C4-2B (cell line): ENCODE results near the gene MECP2.
"Not testable (repeated sequence)": the region's sequence is repeated elsewhere in the genome, so short reads cannot be mapped to it uniquely, and the experiment has no call there.

Source experiments
- H3K27ac ChIP-seq: fragments of 450-650 bp; 2 replicates; pipeline ENCODE4 v1.5.1; 2017
- ZFX ChIP-seq: fragments of 450-650 bp; IDR thresholded peaks from 2 replicates; pipeline ENCODE4 v1.6.1; 2017
- TF ChIP-seq, protein P1 (sequence below): fragments of 450-650 bp; conservative IDR thresholded peaks from 2 replicates; pipeline ENCODE4 v1.5.1; 2017; ENCODE audit warnings: mild to moderate bottlenecking

Gene MECP2

DNA sequence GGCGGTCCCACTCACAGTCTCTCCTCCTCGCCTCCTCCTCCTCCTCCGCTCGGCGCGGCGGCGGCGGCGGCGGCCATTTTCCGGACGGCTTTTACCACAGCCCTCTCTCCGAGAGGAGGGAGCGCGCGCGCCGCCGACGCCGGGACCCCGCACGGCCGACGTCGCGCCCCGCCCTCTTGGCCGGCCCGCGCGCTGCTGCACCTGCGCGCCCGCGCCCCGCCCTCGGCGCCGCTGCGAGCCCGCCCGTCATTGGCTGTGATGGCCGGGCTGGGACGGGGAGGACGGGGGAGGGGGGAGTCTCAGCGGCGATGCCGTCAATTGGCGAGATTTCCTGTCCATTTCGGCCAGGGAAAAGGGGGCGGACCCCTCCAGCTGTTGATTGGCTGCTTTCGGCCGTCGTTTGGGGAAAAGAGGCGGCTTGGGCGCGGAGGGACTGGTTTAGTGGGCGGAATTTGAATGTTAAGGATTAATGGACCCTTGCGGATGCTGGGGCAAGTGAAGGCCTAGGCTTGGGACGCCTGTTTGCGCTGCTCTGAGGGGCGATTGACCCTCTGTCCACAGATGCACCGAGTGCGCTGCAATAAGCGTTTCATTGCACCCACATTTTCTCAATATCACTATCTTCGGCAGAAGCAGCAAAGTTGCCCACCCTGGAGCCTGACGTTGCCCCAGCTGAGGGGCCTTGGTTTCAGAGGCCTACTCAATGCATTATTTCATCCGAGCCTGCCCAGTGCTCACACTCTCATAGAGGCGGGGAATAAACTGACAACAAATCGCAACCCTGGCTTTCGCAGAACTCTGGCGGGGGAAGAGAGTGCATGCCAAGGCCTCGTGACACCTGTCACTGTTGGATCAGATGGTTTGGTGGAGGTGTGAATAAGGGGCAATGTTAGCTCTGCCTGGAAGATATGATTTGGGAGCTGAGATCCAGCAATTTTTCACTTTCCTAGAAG, at the start of gene MECP2:
TSS of gene MECP2 (minus strand) at position 129 of the 953 bp plus-strand sequence.
- TF ChIP-seq, protein P1, sequence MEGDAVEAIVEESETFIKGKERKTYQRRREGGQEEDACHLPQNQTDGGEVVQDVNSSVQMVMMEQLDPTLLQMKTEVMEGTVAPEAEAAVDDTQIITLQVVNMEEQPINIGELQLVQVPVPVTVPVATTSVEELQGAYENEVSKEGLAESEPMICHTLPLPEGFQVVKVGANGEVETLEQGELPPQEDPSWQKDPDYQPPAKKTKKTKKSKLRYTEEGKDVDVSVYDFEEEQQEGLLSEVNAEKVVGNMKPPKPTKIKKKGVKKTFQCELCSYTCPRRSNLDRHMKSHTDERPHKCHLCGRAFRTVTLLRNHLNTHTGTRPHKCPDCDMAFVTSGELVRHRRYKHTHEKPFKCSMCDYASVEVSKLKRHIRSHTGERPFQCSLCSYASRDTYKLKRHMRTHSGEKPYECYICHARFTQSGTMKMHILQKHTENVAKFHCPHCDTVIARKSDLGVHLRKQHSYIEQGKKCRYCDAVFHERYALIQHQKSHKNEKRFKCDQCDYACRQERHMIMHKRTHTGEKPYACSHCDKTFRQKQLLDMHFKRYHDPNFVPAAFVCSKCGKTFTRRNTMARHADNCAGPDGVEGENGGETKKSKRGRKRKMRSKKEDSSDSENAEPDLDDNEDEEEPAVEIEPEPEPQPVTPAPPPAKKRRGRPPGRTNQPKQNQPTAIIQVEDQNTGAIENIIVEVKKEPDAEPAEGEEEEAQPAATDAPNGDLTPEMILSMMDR: no peak
- no peak for TF ChIP-seq ZFX
- H3K27ac ChIP-seq: peak within 1 kb of the TSS; percentile 87

GRCh38 chrX:154144010-154144409, 46.5 kb upstream of the MECP2 start, which contains the start of gene OPN1LW:
Gene OPN1LW (plus strand): TSS chrX:154144243. CDS start chrX:154144284, 41 bp downstream.
- not testable (repeated sequence) for H3K27ac ChIP-seq

DNA sequence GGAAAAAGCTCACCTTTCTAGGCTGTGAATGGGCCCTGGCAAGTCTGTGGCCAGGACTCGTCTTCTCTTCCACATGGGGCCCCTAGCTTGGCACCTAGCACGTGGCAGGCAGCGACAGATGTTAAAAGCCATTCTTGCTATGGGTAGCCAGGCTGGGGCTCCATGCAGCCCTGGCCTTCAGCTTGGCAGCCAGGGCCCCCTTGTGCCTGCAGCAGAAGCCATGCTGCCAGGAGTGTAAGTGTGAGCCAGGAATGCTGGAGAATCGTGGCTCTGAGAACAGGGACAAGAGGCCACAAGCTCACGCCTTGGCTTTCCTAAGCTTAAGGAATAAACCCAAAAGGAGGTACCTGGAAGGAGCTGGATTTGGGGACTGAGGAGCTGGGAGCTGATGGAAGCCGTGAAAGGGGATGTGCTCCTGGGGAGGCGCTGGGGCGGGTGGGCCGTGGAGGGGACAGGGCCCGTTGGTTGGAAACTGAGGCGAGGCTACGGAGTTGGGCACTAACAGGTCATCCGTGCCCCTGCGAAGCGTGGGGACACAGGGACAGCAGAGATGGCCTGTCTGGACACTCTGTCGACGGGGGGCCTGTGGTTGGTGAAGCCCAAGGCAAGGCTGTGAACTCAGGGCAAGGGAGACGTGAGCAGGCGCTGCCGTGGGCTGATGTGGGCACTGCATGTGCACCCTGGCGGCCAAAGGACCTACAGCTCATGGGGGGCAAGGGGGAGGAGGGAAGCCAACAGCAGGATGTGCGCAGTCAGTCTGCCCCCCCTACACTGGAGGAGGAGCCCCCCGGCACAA, 45.6 kb upstream of the MECP2 start:
- H3K27ac ChIP-seq: no peak overlapping the region
- TF ChIP-seq, protein P1: no peak
- TF ChIP-seq ZFX: no peak

DNA sequence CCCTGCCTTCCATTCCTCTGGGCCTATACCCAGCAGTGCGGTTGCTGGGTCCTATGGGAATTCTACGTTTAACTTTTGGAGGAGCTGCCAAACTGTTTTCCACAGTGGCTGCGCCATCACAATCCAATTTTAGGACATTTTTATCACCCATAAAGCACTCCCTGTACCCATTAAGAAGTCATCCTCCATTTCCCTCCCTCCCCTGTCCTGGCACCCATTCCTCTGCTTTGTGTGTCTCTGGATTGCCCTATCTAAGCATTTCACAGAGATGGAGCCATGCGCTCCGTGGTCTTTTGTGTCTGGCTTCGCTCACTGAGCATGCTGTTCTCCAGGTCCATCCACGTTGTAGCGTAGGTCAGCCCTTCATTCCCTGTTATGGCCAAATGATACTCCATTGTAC, 44.9 kb upstream of the MECP2 start:
- no peak overlapping the region for H3K27ac ChIP-seq
- TF ChIP-seq ZFX: no peak
- TF ChIP-seq, protein P1: no peak

GRCh38 chrX:154140742-154141141, 43.2 kb upstream of the MECP2 start:
- TF ChIP-seq ZFX: no peak
- TF ChIP-seq, protein P1: no peak
- H3K27ac ChIP-seq: no peak overlapping the region

GRCh38 chrX:154140206-154140605, 42.7 kb upstream of the MECP2 start:
- no peak overlapping the region for H3K27ac ChIP-seq
- TF ChIP-seq, protein P1: no peak
- TF ChIP-seq ZFX: no peak

DNA sequence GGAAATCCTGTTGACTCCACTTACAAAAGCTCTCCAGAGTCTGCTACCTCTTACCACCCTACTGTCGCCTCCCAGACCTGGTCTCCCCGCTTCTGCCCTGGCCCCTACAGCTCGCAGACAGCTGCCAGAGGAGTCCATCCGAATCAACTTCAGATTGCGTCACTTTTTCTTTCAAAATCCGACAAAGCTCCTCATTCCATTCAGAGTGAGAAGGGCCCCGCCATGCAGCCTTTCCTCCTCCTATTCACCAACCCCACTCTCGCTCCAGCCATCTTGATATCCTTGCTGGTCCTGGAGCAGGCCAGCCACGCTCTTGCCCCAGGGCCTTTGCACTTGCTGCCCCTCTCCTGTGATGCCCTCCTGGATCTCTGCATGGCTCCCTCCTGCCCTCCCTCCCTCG, 41.3 kb upstream of the MECP2 start:
- no peak overlapping the region for H3K27ac ChIP-seq
- TF ChIP-seq ZFX: no peak
- TF ChIP-seq, protein P1: no peak
